PFSK-1 (cell line): Measurements from ENCODE around the gene ABR.

Source experiments
- FOXP2 ChIP-seq: optimal IDR thresholded peaks from 2 replicates; pipeline ENCODE3; 2011; ENCODE audit warnings: borderline replicate concordance, control low read depth, inconsistent platforms; ENCODE audit not compliant: insufficient read depth; ENCODE audit errors: extremely low read length, extremely low read depth
- POLR2AphosphoS5 ChIP-seq: IDR thresholded peaks from 2 replicates; pipeline ENCODE4 v1.6.1; 2012; ENCODE audit warnings: low read depth, mild to moderate bottlenecking, control low read depth, low read length, moderate library complexity
- REST ChIP-seq, 2 experiments: IDR thresholded peaks; 2 replicates each; pipeline versions ENCODE4 v1.6.1 to v1.8.0; 2011 to 2012; ENCODE audit warnings: low read depth in 2 of 2, low read length in 2 of 2, control low read depth in 1 of 2, inconsistent platforms in 1 of 2, mild to moderate bottlenecking in 1 of 2, moderate library complexity in 1 of 2; ENCODE audit not compliant: insufficient read depth in 1 of 2
- SIN3A ChIP-seq: IDR thresholded peaks from 2 replicates; pipeline ENCODE4 v1.6.1; 2012; ENCODE audit warnings: mild to moderate bottlenecking, low read length, moderate library complexity, borderline replicate concordance; ENCODE audit not compliant: insufficient read depth
- TAF1 ChIP-seq: IDR thresholded peaks from 2 replicates; pipeline ENCODE4 v1.6.1; 2012; ENCODE audit warnings: low read length, control low read depth, borderline replicate concordance; ENCODE audit not compliant: insufficient read depth

Gene ABR

GRCh38 chr17:1025733-1026598 lies 153.8 kb downstream of the ABR start:
- no peak for TF ChIP-seq FOXP2
- no peak for TF ChIP-seq REST (IDR thresholded peaks at IDR 0.05; ENCODE audit: insufficient read depth in 1 of 2, low read depth in 2 of 2, low read length in 2 of 2)
- no peak for TF ChIP-seq POLR2AphosphoS5
- no peak for TF ChIP-seq TAF1
- no peak for TF ChIP-seq SIN3A

GRCh38 chr17:1024076-1024475 lies 155.7 kb downstream of the ABR start:
- TF ChIP-seq TAF1 (no peak), FOXP2 (no peak), POLR2AphosphoS5 (no peak), SIN3A (no peak), REST (IDR thresholded peaks at IDR 0.05; ENCODE audit: insufficient read depth in 1 of 2, low read depth in 2 of 2, low read length in 2 of 2) (no peak)

GRCh38 chr17:1022278-1023024 lies 157.3 kb downstream of the ABR start:
- TF ChIP-seq FOXP2: no peak
- no peak for TF ChIP-seq TAF1
- TF ChIP-seq SIN3A: no peak
- no peak for TF ChIP-seq REST (IDR thresholded peaks at IDR 0.05; ENCODE audit: insufficient read depth in 1 of 2, low read depth in 2 of 2, low read length in 2 of 2)
- no peak for TF ChIP-seq POLR2AphosphoS5

- TF ChIP-seq SIN3A (no peak), TAF1 (no peak), POLR2AphosphoS5 (no peak), REST (IDR thresholded peaks at IDR 0.05; ENCODE audit: insufficient read depth in 1 of 2, low read depth in 2 of 2, low read length in 2 of 2) (no peak), FOXP2 (no peak)
Observed at GRCh38 chr17:1021147-1021546, 158.6 kb downstream of the ABR start.
